NCI-H226 (cell line): ENCODE measurements around the gene H2BK1.
A peak's percentile ranks its signal among the peaks of the same experiment; 100 is the strongest.

Experiments
- DNase-seq: peaks from one replicate; pipeline ENCODE4 v3.0.0-alpha.2; 2015

The H2BK1 gene

DNA sequence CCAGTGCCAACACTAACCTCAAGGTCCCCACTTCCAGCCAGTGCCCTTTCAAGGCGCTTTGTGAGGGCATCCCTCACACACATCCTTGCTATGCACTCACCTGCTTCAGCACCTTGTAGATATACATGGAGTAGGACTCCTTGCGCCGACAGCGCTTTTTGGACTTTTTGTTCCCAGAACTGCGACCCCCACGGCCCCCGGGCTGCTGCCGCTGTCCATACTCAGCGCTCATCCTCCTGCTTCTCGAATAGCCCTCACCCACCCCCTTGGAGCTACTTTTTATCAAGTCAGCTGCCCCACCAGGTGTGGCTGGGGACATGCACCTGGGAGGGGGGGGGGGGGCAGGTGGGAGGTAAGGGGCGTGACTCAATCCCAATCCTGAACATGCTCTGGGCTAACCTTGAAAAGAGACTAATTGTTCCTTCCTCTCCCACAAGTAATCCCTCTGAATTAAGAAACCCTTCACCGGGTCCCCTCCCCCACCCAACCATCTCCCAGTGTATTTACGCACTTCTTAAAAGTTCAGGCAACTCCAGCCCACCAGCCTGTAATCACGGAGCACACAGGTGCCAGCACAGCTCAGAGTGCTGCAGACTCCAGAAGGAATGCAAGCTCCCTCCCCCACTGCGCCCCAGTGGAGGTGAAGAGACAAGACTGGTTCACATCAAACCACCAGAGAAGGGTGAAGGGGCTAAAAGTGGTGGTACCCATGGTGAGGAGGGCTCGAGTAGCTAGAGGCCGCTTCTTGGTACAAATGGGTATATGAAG lies at the start of gene H2BK1:
Gene H2BK1 (minus strand): TSS at position 402 of the 768 bp plus-strand sequence. CDS start 170 bp downstream, at position 232.
- DNase-seq, result no peak

- no peak for DNase-seq
Measured at GRCh38 chr7:151257990-151258389, 47.7 kb upstream of the H2BK1 start.

- no peak for DNase-seq
Measured at GRCh38 chr7:151256410-151257045, 46.2 kb upstream of the H2BK1 start.

DNA sequence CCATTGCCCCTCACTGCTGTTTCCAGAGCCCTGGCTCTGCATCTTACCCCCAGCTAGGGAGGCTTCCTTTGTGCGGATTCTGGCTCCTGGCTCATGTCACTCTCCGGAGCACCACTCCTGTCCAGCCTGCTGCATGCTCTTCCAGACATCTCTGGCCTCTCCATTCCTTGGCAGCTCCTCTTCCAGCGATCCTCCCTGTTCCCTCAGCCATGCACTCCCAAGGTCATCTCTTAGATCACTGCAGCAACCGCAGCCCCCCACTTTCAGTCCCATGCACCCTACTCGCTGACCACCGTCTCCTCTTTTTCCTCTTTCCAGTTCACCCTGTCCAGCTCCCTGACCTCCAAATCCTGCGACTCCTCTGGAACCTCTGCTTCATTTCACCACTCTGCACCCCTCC lies 45.1 kb upstream of the H2BK1 start:
- no peak for DNase-seq

GRCh38 chr7:151254851-151255250 lies 44.6 kb upstream of the H2BK1 start:
- no peak for DNase-seq

DNA sequence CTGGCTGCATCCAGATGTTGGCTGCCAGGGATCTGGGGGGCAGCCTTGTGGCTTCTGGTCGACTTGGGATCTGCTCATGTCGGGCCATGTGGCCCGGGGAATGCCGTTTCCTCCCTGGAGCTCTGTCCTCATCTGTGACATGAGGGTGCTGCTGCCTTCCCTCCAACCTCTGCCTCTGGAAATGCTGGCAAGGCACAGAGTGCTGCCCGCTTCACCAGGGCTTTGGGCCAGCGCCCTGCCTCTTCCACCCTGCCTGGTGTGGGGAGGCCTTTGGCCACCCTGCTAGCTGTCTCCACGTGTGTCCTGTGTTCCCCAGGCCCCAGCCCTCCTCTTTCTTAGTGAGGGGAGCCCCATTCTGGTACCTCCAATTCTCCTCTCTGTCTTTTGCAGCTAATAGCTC lies 44.0 kb upstream of the H2BK1 start:
- no peak for DNase-seq

DNA sequence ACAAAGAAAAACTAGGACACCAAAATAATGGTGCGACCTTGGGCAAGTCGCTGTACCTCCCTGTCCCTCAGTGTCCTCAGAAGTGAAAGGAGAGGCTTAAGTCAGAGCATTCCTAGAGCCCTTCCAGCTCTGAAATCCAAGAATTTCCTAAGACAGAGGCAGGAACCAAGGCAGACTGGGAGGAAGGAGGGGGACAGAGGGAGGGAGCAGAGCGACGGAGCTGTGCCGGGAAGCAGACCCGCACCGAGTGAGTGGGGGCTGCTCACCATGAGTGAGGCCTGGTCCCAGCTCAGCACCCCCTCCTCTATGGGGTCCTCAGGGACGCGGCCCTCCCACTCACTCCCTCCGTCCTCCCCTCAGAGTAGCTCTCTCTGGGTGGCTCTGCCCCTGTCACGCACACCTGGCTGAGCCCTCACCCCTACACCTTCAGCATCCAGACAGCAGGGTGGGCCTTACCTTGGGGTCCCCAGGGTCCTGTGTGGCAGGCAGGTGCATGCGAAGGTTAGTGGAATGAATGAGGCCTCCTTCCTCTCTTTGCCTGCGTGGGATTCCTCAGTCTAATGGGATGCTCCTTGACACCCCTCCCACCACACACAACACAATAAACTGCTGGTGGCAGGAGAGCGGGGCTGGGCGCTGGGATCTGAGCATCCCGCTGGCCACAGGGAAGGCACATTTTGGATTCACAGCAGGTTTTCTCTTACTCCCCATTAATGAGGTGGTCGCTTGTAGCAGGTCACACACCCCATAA lies 42.8 kb upstream of the H2BK1 start:
- no peak for DNase-seq

DNA sequence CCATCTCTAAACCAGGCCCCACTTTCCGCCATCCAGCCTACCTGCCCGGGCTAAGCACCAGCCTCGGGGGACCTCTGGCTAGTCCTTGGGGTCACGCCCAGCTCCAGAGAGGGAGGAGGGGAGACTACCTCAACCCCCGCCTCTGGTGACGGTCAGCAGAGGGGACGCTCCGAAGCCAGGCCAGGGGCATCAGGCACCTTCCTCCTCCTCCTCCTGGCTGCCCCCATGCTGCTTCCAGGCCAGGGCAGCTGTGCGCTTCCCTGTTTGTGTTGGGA lies 42.2 kb upstream of the H2BK1 start:
- DNase-seq, result no peak

DNA sequence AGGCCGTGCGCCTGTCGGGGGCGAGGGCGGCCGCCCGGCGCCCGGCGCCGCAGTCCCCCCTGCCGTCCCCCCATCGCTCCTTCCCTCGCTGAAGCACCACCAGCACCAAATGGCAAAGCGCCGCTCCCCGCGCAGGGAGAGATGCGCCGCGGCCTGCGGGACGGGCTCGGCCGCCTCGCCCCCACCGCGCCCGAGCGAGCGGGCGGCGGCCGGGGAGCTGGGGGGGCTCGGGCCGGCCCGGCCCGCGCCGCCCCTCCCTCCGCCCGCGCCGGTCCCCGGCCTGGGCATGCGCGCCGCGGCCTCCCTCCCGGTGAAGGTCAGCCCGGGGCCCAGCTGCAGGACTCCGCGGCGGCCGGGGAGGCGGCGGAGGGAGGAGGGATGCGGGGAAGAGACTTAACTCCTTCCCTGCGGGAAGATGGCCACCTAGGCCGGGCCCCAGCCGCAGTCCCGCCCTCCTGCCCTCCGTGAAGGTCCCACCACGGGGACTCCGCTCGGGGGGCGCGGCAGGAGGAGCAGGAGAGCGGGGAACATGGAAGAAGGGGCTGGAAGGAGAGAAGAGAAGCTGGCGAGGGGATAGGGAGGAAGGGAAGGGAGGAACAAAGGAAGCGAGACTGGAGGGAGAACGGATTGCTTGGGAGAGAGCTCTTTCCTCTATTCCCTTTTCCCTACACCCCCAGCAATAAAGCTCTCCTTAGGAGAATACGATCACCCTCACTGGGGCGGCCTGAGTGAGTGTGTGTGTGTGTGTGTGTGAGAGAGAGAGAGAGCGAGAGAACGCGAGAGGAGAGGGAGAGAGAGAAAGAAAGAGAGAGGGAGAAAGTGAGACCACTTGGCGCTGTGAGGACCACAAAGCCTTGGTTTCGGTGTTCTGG lies 41.6 kb upstream of the H2BK1 start:
- DNase-seq, result peak; percentile 29

GRCh38 chr7:151251328-151251688 lies 41.0 kb upstream of the H2BK1 start:
- no peak for DNase-seq

GRCh38 chr7:151250181-151251132 lies 40.2 kb upstream of the H2BK1 start:
- DNase-seq, result no peak

GRCh38 chr7:151249732-151250072 lies 39.4 kb upstream of the H2BK1 start:
- peak; percentile 38 for DNase-seq

DNA sequence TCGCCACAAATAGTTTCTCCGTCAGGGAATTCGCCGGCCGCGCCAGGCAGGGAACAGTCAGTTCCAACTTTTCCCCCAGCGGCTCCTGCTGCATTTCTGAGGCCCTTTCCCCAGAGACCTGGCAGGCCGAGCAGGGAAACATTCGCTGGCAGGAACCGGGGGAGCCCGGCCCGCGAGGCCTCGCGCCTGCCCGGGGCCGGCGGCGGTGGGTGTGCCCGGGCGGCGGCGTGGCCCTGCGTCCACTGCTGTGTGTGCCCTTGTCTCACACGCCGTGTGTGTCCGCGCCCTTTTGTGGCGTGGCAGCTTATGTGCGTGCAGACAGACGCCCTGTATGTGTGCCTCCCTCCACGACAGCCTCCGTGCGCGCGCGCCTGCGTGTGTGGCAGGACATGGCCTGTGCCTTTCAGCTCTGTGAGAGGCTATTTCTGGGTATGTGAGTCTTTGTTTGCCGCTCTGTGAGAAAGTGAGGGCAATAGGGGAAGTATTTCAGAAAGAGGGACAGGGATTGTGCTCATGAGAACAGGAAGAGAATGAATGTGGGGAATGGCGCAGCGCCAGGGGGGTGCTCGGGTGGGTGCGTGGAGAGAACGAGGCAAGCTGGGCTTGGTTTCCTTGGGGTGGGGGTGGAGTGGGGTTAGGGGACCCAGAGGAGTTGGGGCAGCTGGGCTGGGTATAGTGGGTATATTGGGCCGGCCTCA lies 38.9 kb upstream of the H2BK1 start:
- peak; percentile 40 for DNase-seq

- peak; percentile 52 for DNase-seq
Measured at GRCh38 chr7:151248346-151249033, 38.2 kb upstream of the H2BK1 start, which contains the start of gene SMARCD3. Gene SMARCD3 (minus strand): TSS chr7:151248694. CDS start chr7:151248562, 132 bp downstream.

- no peak for DNase-seq
Measured at GRCh38 chr7:151247611-151248345, 37.5 kb upstream of the H2BK1 start.

- DNase-seq, result no peak
Measured at GRCh38 chr7:151246851-151247580, 36.7 kb upstream of the H2BK1 start.

- no peak for DNase-seq
Measured at GRCh38 chr7:151246102-151246850, 36.0 kb upstream of the H2BK1 start.

DNA sequence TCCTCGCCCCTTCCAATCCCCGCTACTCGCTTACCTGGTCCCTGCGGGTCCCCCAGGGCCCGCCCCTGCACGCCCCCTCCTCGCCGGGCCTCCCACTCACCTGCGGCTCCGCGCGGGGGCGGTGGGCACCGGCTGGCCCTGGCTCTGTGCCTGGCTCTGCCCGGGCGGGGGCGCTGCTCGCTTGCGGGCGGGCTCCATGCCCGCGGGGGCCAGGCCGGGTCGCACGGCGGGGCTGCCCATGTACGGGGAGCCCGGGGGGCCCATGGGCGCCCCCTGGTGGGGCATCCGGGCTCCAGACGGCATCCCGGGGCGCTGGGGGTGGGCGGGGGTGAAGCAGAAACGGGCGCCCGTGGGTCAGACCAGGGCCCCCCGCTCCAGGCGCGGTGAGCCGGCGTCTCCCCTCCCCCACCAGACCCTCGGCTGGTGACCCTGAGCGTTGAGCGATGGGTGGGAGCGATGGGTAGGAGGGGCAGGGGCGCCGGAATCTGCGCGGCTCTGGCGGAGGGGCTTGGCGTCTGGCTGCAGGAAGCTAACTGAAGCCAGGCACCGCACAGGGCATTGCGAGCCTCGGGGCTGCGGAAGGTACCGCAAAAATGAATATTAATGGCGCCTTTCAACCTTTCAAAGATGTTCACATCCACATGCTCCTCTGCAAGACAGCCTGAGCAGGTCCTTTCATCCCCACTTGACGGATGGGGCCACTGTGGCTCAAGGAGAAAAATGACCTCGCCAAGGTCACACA lies 35.2 kb upstream of the H2BK1 start:
- no peak for DNase-seq
